Inflammatory macrophage treated with lipopolysaccharide for 1 hour (primary cell): ENCODE measurements around the gene FEZF1.

ENCODE experiments used
- DNase-seq, 2 donors: peaks; one replicate each; pipeline ENCODE4 v3.0.0-alpha.2; 2020 to 2022

The FEZF1 gene

DNA sequence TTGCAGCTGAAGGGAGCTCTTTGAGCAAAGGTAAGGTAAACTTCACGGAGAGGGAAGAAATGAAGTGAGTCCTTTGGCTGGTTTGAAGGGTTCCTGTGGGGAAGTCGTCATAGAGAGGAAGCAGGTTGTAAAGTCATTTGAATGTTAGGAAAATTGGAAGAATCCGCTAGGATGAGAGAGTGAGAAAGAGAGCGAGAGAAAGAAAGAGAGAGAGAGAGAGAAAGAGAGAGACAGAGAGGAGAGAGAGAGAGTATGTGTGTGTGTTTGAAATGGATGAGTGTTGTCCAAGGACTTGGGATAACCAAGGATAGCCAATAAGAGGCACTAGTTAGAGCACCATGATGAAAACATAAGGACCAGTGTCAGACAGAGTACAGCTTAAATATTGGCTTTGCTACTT is 43.1 kb downstream of the FEZF1 start:
- no peak for DNase-seq

DNA sequence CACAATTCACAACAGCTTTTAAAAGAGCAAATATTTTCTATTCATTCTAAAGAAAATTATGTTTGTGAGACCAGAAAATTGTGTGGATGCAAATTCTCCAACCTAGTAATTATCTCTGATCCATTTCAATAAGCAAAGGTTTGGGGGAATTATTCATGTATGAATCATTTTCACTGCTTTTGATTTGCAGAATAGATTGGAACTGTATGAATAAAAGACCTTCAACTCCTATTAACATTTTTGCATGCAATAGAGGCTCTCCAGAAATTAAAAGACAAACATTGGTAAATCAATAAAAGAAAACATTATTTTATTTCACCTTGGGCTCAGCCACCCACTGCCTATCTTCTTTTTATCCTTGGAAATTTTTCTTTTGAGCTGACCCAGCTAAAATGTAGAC is 43.5 kb downstream of the FEZF1 start:
- no peak for DNase-seq

DNA sequence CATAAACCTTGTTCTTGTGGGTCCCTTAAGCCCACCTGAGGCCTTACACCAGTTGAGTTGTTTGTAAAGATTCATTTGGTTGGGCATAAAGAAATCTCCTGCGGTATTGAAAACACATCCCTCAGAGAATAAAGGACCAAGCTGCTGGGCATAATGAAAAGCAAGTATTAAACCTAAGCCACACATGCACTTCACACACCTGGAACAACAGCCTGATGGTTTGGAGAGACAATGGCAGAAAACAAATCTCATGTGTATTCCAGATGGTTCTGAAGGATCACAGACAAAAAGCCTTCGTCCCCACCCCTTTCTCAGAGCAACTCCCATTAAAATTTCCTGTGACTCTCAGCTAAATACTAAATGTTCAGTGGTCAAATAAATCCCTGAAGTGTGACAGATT is 44.2 kb downstream of the FEZF1 start:
- DNase-seq = no peak

DNA sequence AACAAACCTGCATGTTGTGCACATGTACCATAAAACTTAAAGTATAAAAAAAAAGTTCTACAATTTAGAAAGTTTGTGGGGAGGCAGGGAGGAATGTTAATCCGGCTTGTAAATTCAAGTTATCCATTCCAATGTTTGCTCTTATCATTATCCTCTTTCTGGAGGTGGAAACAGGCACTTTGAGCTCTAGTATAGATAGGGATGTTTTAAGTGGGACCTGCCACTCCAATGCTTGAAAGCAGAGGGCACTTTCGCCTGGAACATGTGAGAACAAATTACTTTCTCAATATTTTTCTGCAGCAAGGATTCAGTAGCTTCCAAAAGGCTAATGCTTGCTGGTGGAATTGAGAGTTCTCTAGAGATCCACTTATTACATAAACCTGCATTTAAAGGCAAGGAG is 45.6 kb downstream of the FEZF1 start:
- DNase-seq = no peak

DNA sequence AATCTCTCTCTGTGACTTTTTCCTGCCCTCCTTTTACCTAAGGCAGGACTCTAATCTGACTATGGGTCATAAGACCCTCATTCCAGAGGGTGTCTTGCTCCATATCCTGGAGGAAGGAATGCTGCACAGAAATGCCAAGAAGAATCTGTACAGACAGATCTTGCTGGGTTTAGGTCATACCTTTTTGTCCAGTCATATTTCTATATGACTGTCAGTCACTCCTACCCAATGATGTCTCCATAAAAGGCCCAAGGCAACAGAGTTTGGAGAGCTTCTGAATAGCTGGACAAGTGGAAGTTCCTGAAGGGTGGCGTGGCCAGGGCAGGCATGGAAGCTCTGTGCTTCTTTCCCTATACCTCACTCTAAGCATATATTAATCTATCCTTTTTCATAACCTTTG is 47.5 kb downstream of the FEZF1 start:
- DNase-seq = no peak

DNA sequence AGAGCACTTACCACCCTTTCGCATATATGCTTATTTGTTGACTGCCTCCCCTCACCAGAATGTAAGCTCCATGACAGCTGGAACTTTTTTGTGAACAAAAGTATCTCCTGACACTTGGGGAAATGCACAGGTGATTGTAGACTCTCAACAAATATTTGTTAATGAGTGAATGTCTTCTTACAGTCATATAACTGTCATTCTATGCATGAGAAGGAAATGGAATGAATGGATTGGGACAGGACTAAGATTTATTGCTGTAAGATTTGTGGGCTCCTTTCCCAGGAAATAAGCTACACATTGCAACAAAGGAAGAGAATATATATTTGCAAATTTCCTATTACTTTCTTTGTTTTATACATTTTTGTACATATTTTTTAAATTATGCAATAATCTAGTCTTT is 48.5 kb downstream of the FEZF1 start:
- DNase-seq = no peak

DNA sequence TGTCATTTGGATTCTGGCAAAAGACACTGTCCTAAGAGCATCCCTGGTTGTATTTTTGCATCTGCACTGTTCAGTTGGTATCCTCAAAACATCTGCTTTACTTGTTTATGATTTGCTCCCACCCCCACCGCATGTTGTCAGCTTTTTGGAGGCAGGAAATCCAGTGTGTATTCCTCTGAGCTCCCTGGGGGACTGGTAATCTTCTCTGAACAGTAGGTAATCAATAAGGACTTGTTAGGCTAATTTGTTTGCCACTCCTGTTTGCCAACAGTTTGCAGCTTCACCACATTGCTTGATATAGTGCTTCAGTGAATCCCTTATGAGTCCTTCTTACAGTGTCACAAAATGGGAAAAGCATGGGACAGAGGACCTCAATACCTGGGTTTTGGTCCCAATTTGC is 49.1 kb downstream of the FEZF1 start:
- DNase-seq = no peak
